ENCODE measurements around the gene KIAA2012.
A peak's percentile ranks its signal among the peaks of the same experiment; 100 is the strongest.

Gene KIAA2012

GRCh38 chr2:202157211-202157990 is 84.3 kb downstream of the KIAA2012 start:
- no peak for DNase-seq

- DNase-seq: no peak
These were observed 85.7 kb downstream of the KIAA2012 start for GRCh38 chr2:202158796-202159195.

GRCh38 chr2:202161151-202161835 is 88.2 kb downstream of the KIAA2012 start:
- no peak for DNase-seq

- DNase-seq: no peak
These were observed 91.4 kb downstream of the KIAA2012 start for GRCh38 chr2:202164411-202164810.

- no peak for DNase-seq
These were observed 92.2 kb downstream of the KIAA2012 start for GRCh38 chr2:202165208-202165607.

- no peak for DNase-seq
These were observed 92.9 kb downstream of the KIAA2012 start for GRCh38 chr2:202165945-202166344.

GRCh38 chr2:202169131-202169530 is 96.1 kb downstream of the KIAA2012 start:
- no peak for DNase-seq

- DNase-seq: no peak
These were observed 96.9 kb downstream of the KIAA2012 start for GRCh38 chr2:202169832-202170424.

GRCh38 chr2:202171241-202171825 is 98.3 kb downstream of the KIAA2012 start:
- DNase-seq: no peak

- peak; percentile 54 for DNase-seq
These were observed 99.6 kb downstream of the KIAA2012 start for GRCh38 chr2:202172439-202173211.

GRCh38 chr2:202178346-202178958 is 105.4 kb downstream of the KIAA2012 start:
- peak; percentile 45 for DNase-seq

- DNase-seq: no peak
These were observed 111.5 kb downstream of the KIAA2012 start for GRCh38 chr2:202184557-202184956.

GRCh38 chr2:202185156-202185555 is 112.1 kb downstream of the KIAA2012 start:
- no peak for DNase-seq

GRCh38 chr2:202186641-202187202 is 113.7 kb downstream of the KIAA2012 start:
- DNase-seq: no peak

- no peak for DNase-seq
These were observed 114.5 kb downstream of the KIAA2012 start for GRCh38 chr2:202187570-202187969.

- DNase-seq: no peak
These were observed 120.2 kb downstream of the KIAA2012 start for GRCh38 chr2:202193305-202193704.

GRCh38 chr2:202193881-202194353 is 120.9 kb downstream of the KIAA2012 start:
- no peak for DNase-seq

GRCh38 chr2:202194418-202194817 is 121.4 kb downstream of the KIAA2012 start:
- no peak for DNase-seq

- no peak for DNase-seq
These were observed 123.7 kb downstream of the KIAA2012 start for GRCh38 chr2:202196727-202197126.

GRCh38 chr2:202201220-202202160 is 128.4 kb downstream of the KIAA2012 start:
- no peak for DNase-seq

GRCh38 chr2:202203348-202203747 is 130.3 kb downstream of the KIAA2012 start:
- no peak for DNase-seq

Data from activated naive CD4-positive, alpha-beta T cell treated with Interleukin-2 at 50 U/mL for 16 hours (primary cell).